ENCODE results near the gene XYLT2. TPM values are rescaled to one million over a fixed set of nuclear protein-coding genes. Genes with fewer than 3 reads are reported as not detected.
A peak's percentile ranks its signal among the peaks of the same experiment; 100 is the strongest.

XYLT2 gene
- total RNA-seq, 1 donor from 2014 or later = 12.2 TPM

GRCh38 chr17:50372758-50373556, 27.0 kb downstream of the XYLT2 start, which contains the start of the genes EME1 and MRPL27:
Gene EME1 (plus strand): TSS chr17:50373229. CDS start chr17:50375209, 1,980 bp downstream.
Gene MRPL27 (minus strand): TSS chr17:50373184. CDS start chr17:50373170, 14 bp downstream.
- Histone ChIP-seq H3K36me3 (peaks cover 7% of the 10 kb centered on the region), H2AFZ (replicated peaks) (peak within 1 kb of the TSS; percentile 88), H3K27me3 (no peaks in the 10 kb centered on the region), H3K9me3 (ENCODE audit: low read depth) (no peaks in the 10 kb centered on the region), H3F3A (ENCODE audit: low read depth) (peaks cover 4% of the 10 kb centered on the region), H4K20me1 (ENCODE audit: low read depth) (no peaks in the 10 kb centered on the region), H3K27ac (no peak within 1 kb of the TSS), H3K4me3 (peak within 1 kb of the TSS; percentile 85), H3K4me1 (peaks cover 6% of the 10 kb centered on the region), H3K9ac (peak within 1 kb of the TSS; percentile 68), H3K4me2 (peak within 1 kb of the TSS; percentile 97), H3K79me2 (ENCODE audit: low read depth) (peaks cover 29% of the 10 kb centered on the region)
- peak; percentile 87 for DNase-seq (ENCODE audit: low spot score)
- peak within 1 kb of the TSS; percentile 99 for H3K4me3 Mint-ChIP-seq
- TF ChIP-seq EZH2phosphoT487 (IDR thresholded peaks at IDR 0.05) (no peak), EZH2 (IDR thresholded peaks at IDR 0.05) (peak; percentile 35), CTCF (IDR thresholded peaks at IDR 0.05) (no peak)
- H3K27ac Mint-ChIP-seq = peak within 1 kb of the TSS; percentile 96
- peaks cover 17% of the 10 kb centered on the region for H3K4me1 Mint-ChIP-seq
- peaks cover 19% of the 10 kb centered on the region for H3K36me3 Mint-ChIP-seq
- no peaks in the 10 kb centered on the region for H3K9me3 Mint-ChIP-seq
- peaks cover 4% of the 10 kb centered on the region for H3K27me3 Mint-ChIP-seq (ENCODE audit: insufficient read depth, low read depth)

GRCh38 chr17:50373705-50374104, 27.8 kb downstream of the XYLT2 start:
- no peaks in the 10 kb centered on the region for H3K9me3 ChIP-seq (ENCODE audit: low read depth)
- peaks cover 4% of the 10 kb centered on the region for H3F3A ChIP-seq (ENCODE audit: low read depth)
- no peak overlapping the region for H3K9ac ChIP-seq
- Mint-ChIP-seq H3K27ac (no peak overlapping the region), H3K4me1 (peaks cover 17% of the 10 kb centered on the region), H3K9me3 (no peaks in the 10 kb centered on the region), H3K36me3 (peaks cover 17% of the 10 kb centered on the region), H3K27me3 (ENCODE audit: insufficient read depth, low read depth) (peaks cover 4% of the 10 kb centered on the region), H3K4me3 (peak overlapping the region; percentile 99)
- DNase-seq (ENCODE audit: low spot score) = no peak
- H3K36me3 ChIP-seq = peaks cover 5% of the 10 kb centered on the region
- peak overlapping the region; percentile 97 for H3K4me2 ChIP-seq
- peaks cover 6% of the 10 kb centered on the region for H3K4me1 ChIP-seq
- H3K4me3 ChIP-seq = peak overlapping the region; percentile 85
- H3K79me2 ChIP-seq (ENCODE audit: low read depth) = peaks cover 29% of the 10 kb centered on the region
- no peaks in the 10 kb centered on the region for H4K20me1 ChIP-seq (ENCODE audit: low read depth)
- TF ChIP-seq EZH2 (IDR thresholded peaks at IDR 0.05) (no peak), CTCF (IDR thresholded peaks at IDR 0.05) (no peak), EZH2phosphoT487 (IDR thresholded peaks at IDR 0.05) (no peak)
- no peaks in the 10 kb centered on the region for H3K27me3 ChIP-seq
- H3K27ac ChIP-seq = no peak overlapping the region
- H2AFZ ChIP-seq (replicated peaks) = no peak overlapping the region

GRCh38 chr17:50375858-50376538, 30.1 kb downstream of the XYLT2 start:
- H3K9me3 ChIP-seq (ENCODE audit: low read depth) = no peaks in the 10 kb centered on the region
- H3K79me2 ChIP-seq (ENCODE audit: low read depth) = peaks cover 25% of the 10 kb centered on the region
- H4K20me1 ChIP-seq (ENCODE audit: low read depth) = no peaks in the 10 kb centered on the region
- no peaks in the 10 kb centered on the region for H3K27me3 ChIP-seq
- Mint-ChIP-seq H3K27ac (no peak overlapping the region), H3K36me3 (peaks cover 11% of the 10 kb centered on the region), H3K4me3 (no peak overlapping the region), H3K27me3 (ENCODE audit: insufficient read depth, low read depth) (peaks cover 2% of the 10 kb centered on the region), H3K4me1 (peaks cover 17% of the 10 kb centered on the region), H3K9me3 (no peaks in the 10 kb centered on the region)
- H3K36me3 ChIP-seq = no peaks in the 10 kb centered on the region
- peaks cover 4% of the 10 kb centered on the region for H3F3A ChIP-seq (ENCODE audit: low read depth)
- no peak overlapping the region for H3K4me2 ChIP-seq
- no peak overlapping the region for H2AFZ ChIP-seq (replicated peaks)
- H3K4me3 ChIP-seq = no peak overlapping the region
- no peak for TF ChIP-seq EZH2 (IDR thresholded peaks at IDR 0.05)
- no peak for TF ChIP-seq CTCF (IDR thresholded peaks at IDR 0.05)
- TF ChIP-seq EZH2phosphoT487 (IDR thresholded peaks at IDR 0.05) = no peak
- no peak overlapping the region for H3K27ac ChIP-seq
- H3K9ac ChIP-seq = no peak overlapping the region
- DNase-seq (ENCODE audit: low spot score) = no peak
- H3K4me1 ChIP-seq = peaks cover 6% of the 10 kb centered on the region
